CD4-positive, alpha-beta T cell treated with Interleukin-15 for 1 hour (primary cell): Measurements from ENCODE around the gene CELF4.

Experiments
- DNase-seq: peaks from one replicate; pipeline ENCODE4 v3.0.0-alpha.2; 2020

CELF4 gene

DNA sequence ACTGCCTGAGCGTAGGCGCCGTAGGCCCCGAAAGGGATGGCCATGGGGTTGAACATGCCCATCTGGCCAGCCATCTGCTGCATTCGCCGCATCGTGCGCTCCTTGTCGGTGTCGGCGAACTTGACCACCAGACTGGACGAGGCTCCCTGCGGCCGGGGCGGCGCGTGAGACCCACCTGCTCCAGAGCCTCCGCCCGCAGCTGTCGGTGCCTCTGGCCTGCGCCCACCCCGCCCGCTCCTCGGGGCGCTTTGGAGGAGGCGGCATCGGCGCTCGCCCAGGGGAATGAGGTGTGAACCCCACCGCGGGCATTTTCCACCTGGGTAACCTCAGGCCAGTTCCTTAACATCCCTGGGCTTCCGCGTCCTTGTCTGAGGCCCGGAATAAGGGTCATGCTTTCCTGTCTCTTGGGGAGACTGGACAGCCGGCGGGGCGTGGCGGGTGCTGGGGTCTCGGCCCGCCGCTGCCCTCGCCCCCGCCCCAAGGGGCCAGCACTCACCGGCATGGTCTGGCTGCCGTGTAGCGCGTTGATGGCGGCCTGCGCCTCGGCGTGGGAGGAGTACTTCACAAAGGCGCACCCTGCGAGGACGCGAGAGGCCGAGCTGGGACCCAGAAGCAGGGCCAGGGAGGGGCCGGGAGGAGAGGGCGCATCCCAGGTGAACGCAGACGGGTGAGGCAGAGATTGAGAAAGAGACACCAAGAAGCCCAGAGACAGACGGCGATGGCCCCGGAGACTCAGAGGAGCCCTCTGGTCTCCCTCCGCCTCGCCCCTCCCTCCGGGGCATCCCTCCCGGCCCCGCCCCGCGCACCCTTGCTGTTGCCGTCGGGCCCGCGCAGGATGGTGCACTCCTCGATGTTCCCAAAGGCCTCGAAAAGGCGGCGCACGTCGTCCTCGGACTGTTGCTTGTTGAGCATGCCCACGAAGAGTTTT lies 291.0 kb downstream of the CELF4 start:
- DNase-seq: no peak

DNA sequence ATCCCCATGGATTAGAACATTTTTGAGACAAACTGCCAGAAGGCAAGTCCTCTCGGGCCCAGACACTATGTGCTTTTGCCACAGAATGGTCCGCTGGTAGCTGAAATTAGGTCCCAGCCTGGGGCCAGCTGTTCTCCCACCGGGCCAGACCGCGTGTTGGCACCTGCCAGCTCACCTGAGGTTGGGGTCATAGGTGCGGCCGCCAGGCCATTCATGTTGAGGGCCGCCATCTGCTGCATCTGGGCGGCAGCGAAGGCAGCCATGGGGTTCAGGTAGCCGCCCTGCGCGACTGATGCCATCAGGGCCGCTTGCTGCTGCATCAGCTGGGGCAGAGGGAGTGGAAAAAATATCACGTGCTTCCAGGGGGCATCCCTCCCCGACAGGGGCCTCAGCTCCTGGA lies 292.8 kb downstream of the CELF4 start:
- DNase-seq: no peak

DNA sequence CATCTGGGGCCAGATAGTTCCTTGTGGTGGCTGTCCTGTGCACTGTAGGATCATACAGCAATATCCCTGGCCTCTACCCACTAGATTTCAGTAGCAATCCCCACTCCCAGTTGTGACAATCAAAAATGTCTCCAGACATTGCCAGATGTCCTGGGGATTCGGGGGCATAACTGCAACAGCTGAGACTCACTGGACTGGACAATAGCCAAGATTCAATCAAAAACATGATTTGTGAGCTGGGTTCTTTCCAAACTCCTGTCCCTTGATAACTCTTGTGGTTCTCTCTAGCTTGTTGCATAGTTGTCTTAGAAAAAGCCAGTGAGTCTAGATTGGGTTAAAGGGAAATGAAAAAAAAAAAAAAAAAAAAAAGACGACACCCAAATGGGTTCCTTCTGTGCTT lies 293.4 kb downstream of the CELF4 start:
- no peak for DNase-seq

DNA sequence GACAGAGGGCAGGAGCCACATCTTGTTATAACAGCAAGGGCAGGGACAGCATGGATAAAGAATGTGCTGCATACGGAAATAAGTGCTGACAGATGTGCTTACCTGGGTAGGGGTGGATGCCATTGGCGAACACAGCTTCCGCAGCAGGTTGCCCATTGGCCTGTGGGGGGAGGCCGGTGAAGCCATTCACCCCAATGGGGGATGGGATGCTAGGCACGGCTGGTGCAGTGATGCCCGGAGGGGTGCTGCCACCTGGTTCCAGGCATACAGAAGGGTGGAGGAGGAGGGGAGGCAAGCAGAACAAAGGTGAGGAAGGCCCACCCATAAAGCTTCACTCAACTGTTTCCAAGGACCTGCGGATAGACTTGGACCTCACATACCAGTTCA lies 294.9 kb downstream of the CELF4 start:
- no peak for DNase-seq

DNA sequence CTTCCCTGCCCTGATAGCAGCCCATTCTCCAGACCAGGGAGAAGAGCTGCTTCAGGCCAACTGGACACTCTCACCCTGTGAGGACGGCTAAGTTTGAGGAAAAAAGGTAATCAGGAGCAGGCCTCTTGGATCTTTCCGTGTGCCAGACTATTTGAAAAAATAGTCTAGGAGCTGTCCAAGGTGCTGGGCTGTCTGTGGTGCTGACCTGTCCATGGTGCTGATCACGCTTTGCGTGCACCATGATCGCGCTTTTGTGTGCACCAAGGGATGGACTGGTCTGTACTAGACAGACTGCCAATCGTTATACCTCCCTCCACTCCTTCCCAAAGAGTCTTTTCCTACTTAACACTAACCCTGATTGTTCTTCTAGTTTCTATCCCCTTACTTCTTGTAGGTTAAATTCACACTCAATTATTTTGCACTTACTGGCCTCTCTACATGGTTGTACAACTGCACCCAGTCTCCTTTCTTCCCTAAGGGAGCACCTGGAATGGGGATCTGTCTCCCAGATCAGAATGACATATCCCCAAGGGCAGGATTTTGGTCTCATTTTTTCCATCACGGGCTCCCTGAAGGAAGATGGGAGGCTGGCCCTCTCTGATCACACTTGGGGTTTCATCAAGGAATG lies 295.4 kb downstream of the CELF4 start:
- DNase-seq: no peak

DNA sequence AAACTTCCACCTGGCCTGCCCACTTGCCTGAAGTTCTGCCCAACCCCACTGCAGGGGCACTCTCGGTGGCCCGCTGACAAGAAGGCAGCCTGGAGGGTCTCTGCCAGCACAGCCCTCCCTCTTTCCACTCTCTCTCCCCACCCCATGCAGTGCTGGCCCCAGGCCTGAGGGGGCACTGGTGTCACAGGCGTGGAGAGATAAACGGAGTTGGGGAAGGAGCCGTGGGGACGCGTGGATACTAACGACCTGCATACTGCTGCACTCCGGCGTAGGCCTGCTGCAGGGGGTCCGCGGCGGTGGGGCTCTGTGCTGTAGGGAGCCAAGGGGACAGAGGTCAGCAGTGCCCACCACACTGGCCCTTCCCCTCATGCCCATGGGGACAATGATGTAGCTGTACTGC lies 299.3 kb downstream of the CELF4 start:
- no peak for DNase-seq

DNA sequence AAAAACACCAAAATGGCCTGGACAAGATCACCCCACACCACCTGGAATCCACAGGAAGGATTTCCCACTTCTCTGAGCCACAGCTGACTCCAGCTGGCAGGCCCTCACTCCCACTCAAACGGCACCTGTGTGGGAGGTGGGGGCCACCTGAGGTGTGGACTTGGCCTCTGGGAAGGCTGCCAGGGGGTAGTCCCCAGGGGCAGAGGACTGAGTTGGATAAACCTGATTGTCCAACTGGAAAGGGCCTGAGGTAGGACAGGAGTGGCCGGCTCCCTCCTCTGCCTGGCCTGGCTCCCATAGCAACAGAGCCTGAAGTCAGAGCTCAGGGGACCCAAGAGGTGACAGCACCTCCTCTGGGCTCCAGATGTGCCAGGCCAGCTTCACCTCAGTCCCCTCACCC lies 300.2 kb downstream of the CELF4 start:
- no peak for DNase-seq

DNA sequence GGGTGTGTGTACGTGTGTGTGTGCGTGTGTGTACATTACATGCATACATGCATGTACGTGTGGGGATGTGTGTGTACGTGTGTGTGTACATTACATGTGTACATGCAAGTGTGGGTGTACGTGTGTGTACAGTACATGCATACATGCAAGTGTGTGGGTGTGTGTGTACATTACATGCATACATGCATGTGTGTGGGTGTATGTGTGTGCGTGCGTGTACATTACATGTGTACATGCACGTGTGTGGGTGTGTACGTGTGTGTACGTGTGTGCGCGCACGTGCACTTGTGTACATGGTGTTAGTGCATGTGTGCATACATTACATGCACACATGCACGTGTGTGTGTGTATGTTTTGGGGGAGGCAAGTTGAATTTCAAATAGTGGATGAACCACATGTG lies 300.6 kb downstream of the CELF4 start:
- no peak for DNase-seq

DNA sequence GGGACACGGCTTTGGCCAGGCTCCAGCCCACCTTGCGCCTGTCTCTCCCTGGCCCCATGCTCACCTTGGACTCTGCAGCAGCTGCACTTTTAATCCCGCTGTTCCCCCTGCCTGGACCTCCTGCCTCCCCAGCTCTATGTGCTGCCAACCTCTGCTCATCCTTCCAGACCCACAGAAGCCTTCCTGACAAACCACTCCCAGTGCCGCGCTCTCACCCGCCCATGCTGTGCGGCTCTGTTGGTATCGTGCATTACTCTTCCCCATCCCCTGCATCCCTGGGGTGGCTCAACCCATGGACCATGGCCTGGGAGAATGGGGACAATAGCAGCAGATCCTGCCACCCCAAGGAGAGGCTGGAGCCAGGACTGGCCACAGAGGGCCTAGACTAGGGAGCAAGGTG lies 303.6 kb downstream of the CELF4 start:
- DNase-seq: no peak

DNA sequence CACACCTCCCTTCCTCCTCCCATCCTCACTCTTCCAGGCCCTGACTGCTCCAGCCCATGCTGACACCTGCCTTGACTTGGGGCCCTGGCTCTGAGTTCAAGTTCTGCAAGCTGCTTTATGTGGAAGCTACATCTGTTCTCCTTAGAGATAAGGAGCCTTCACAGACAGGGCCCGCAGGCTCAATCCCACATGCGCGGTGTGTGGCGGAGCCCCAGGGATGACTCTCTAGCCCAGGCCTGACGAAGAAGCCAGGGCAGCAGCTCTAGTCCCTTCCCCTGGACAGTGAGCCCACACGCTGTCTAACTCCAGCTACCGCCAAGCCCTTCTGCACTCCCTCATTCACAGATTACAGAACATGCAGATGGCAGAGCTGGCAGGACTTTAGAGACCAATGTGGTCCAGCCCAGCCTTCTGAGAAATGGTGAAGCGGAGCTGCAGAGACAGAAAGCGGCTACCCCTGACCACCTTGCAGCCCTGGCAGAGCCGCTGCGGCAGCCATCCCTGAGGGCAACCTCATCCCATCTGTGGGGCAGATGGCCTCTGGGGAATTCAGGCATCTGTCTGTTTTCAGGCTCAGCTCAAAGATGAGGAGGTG lies 304.3 kb downstream of the CELF4 start:
- no peak for DNase-seq

DNA sequence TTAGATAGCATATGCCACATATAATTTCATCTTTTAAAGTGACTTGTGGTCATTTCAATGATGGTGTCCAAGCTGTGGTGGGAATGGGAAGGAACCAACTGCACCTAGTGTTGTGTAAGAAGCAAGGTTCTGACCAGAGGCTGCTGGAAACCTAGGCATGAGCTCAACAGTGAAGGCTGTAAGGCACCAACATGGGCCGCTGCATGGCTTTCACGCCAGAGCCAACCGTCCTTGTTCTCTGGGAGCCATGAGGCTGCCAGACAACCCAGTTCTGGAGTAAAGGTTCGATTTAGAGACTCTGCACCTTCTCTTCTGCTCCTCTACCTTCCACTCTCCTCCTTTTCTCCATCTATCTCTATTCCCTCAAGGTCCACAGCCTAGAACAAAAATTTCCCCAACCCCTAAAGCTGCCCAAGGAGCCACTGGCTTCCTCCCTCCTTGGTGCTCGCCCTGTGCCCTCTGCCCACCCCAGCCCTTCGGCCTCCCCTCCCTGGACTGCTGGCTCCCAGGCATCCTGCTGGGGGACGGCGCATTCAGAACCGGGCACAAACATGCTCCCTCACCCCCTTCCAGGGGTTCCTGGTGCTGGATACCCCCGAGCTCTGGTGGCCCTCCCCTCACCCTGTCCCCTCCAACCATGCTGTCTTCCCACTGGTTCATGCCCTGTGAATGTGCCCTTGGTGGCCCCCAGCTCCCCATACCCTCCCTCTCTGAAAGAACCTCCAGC lies 305.1 kb downstream of the CELF4 start:
- no peak for DNase-seq

DNA sequence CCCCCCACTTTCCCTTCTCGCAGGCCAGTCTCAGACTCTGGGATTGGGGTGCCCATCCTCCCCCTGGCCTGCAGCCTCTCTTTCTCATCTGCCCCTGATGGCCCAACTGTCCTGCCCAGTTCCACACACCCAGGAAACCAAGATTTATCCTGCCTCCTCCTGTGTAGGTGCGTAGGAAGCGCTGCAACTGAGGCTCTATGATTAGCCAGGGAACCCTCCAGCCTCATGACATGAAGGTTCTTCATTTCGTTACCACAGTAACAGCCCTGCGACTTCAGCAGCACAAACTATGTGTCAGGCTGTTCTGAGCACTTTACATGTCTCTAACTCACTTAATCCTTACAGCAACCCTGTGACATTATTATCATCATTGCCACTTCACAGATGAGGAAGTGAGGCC lies 305.9 kb downstream of the CELF4 start:
- DNase-seq: no peak

DNA sequence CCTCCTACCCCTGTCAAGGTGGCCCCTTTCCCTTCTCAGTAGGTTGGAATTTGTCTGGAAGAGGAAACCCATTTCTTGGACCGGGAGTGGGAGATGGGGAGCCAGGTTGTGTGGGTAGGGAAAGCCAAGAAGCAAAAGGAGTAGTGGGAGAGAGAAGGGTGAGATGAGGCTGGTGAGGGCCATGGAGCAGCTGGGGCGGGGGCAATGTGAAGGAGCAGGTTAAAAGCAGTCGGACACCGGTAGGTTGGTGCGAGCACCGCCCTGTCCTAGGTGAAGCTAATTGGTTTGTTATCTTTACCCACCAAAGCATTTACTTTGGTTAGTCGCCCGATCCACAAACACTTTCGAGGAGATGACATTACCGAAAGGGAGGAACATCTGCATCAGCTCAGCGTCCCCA lies 306.8 kb downstream of the CELF4 start:
- DNase-seq: no peak

DNA sequence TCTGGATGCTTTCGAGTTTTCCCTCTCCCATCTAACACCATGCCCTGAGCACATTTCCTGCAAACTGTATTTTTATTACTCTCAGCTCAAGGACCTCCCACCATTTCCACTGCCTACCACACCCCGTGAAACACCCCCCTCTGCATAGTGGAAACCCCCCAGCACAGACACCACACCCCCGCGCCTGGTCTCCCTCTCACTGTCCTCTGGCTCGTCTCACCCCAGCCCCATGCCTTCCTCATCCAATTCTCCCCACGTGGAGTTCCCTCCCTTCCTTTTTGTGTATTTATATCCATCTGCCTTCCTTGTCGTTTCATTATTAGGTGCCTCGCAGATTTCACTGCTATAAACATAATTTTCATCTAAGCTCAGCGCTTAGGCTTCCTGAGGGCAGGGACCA lies 307.5 kb downstream of the CELF4 start:
- no peak for DNase-seq

DNA sequence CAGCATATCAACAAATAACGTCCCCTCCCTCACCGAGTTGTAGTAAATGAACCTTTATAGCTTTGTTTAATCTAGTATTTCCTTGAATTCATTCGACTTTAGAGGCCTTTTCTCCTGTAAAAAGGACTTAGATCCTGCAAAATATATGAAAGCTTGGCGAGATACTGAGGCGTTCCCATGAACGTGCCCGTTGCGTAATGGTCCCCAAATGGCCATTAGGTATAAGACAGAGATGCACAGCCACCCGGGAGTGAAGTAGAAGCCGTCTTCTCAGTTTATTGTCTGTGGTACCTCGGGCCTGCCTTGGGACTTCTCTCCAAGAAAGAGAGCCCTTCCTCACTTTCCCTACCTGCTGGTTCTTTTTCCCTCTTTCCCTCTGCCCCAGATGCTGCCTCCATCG lies 310.6 kb downstream of the CELF4 start:
- DNase-seq: no peak

DNA sequence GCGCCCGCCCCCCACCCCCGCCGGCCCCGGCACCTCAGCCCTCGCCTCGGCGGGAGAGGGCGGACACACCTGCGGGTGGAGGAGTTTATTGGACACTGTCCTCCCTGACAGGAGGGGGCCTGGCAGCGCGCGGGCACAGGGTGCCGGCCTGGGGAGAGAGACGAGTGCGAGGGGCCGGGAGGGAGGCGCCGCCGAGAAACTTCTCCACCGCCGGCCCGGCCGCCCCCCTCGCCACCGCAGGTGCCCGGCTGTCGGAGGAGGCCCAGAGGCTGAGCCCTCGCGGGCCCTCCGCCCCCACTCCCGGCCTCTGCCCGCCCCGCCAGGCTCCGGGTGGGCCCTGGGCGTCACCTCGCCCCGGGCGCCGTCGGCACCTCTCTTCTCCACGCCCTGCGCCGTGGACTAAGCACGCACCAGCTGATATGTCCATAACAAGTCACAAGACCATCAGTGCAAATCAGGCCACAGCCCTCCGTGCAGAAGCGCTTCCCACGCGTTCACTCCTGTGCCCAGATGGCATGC lies 311.3 kb downstream of the CELF4 start:
- no peak for DNase-seq

DNA sequence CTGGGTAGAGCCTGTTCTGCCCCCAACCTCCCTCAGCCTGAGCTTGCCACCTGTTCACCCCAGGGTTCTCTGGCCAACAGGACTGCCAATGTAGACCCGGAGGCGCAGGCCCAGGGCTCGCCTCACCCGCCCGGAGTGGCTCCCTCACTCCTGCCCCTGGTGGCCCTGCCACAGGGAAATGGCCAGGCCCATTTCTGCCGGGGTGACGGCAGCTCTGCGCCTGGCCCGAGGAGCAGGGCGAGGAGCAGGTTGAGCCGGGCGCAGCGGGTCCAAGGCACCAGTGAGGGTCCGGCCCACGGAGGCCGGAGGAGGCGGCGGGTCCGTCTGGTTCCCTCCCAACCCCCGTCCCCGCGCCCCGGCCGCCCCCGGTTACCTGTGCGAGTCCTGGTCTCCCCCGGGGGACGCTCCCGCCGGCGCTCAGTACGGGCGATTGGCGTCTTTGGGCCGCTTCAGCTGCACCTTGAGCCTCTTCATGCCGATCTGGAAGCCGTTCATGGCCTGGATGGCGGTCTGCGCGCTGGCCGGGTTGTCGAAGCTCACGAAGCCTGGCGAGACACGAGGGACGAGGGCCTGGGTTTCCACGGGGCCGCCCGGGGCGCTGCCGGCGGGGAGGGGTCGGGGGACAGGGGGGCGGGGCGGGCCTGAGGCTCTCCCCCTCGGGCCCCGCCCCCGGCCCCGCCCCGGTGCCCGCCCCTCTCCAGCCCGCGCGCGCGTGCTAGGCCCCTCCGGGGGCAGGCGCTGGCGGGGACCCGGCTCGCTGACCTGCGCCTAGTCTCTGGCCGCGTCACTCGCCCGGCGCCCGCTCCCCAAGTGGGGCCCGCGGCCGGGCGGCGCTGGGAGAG lies 312.0 kb downstream of the CELF4 start:
- DNase-seq: no peak

DNA sequence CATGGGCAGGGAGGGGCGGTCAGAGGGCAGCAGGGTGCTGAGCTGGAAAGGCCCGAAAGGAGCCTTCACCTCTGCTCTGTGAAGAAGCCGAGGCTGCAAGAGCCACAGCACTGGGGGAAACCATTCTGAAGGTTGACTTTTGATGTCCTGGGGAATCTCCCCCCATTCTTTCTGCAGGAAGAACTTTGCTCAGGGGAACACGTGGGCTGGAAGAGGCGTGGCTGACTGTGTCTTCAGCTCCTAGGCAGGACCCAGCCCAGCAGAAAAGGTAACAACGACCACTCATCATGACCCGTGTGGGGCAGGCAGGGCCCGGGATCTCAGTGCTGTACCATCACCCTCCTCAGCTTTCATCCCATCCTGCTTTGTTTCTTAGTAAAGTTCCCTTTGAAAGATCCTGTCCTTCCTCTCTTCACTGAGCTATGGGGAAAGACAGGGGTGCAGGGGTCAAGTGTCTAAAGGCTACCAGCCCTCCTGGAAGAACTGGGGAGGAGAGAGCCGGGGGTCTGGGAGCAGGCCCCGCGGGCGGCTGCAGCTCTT lies 312.7 kb downstream of the CELF4 start:
- no peak for DNase-seq

DNA sequence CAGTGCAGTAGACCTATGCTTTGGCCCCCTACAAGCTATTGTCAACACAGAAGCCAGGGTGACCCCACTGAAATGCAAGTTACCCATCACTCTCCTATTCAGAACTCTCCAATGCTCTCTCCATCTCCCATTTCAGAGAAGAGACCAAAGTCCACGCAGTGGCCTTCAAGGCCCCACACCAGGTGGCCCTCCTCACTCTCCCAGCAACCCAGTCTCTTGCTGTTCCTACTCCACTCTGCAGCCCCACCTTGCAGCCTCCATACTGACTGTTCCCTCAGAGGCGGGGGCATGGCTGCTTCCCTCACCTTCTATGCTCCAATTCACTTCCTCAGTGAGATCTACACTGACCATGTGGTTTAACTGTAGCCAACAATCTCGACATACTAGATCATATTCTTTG lies 313.3 kb downstream of the CELF4 start:
- no peak for DNase-seq

DNA sequence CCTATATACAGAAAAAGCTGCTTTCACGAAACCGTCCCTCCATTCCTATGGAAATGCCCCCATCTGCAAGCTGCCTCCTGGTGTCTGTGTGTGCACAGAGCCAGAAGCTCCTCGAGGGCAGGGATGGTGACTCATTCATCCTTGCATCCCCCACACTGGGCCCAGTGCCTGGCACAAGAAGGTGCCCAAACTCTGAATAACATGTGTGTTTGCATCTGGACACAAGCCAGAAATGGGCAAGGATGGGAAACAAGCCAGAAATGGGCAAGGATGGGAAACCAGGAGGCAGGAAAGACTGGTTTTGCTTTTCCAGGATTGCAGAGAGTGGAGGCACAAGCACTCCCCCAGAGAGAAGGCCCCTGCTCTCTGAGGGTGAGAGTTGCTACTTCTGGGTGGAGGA lies 313.9 kb downstream of the CELF4 start:
- DNase-seq: no peak

DNA sequence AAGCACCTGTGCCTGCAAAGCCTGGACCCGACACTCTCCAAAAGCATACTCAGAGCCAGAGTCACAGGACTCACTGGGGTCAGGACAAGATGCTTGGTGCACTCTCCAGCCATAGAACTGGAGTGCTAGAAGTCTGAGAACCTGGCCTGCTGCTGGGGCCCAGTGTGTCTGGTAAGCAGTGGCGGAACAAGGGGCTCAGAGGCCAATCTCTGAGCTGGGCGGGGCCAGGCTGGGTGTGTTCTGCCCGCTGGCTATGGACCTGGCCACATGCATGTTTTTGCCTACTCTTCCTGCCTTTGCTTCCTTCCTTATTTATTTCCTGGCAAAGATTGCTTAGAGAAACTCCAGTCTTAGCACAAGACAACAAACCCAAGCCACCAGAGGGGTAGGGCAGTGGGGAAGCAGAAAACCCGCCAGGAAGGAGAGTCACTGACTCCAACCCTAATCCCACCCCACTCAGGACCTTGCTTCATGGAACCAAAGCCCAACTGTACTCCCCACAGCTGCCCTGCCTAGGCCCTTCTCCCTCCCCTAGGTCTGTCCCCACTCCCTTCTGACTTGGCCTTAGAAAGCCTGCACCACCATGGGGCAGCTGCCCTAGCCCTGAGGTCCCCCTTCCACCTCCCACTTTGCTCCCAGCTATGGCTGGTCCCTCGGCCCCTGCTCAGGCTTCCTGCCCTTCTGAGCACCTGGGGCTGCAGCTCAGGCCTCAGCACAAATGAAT lies 315.5 kb downstream of the CELF4 start:
- no peak for DNase-seq
